ENCODE data around the gene SLC44A4. TPM values are rescaled to one million over a fixed set of nuclear protein-coding genes. Genes with fewer than 3 reads are reported as not detected.
"Not testable (repeated sequence)": the region's sequence is repeated elsewhere in the genome, so short reads cannot be mapped to it uniquely, and the experiment has no call there.

SLC44A4 gene
- total and polyA plus RNA-seq, 2 of the 8 experiments (the other 6 are each of a cell fraction or from before 2014, with no cell fraction given): 4.8 to 7.0 TPM

GRCh38 chr6:31858707-31859106, 20.1 kb downstream of the SLC44A4 start (continued):
- TF ChIP-seq CTCF (IDR thresholded peaks at IDR 0.05; ENCODE audit: control extremely low read depth in 1 of 3, insufficient read depth in 1 of 3, low read depth in 1 of 3, low read length in 3 of 3) (no peak), TCF12 (IDR thresholded peaks at IDR 0.05; ENCODE audit: low read depth, low read length) (no peak), GTF2F1 (IDR thresholded peaks at IDR 0.05; ENCODE audit: borderline replicate concordance, low read depth, low read length) (no peak), CBX8 (IDR thresholded peaks at IDR 0.05; ENCODE audit: borderline replicate concordance, low read depth, low read length) (no peak), BRCA1 (IDR thresholded peaks at IDR 0.05; ENCODE audit: low read depth, low read length) (no peak), SP2 (IDR thresholded peaks at IDR 0.05; ENCODE audit: low read length) (no peak)

- H2AFZ ChIP-seq (ENCODE audit: low read length); H2BK20ac ChIP-seq (ENCODE audit: low read length); H2BK5ac ChIP-seq (ENCODE audit: low read depth, low read length); H3K4me2 ChIP-seq (ENCODE audit: insufficient read depth in 1 of 2, low read depth in 2 of 2, low read length in 2 of 2); H4K8ac ChIP-seq (ENCODE audit: extremely low read depth, insufficient read depth, low read length); H3K9ac ChIP-seq (replicated peaks in 1 of 4; ENCODE audit: extremely low read depth in 1 of 4, low read depth in 3 of 4, low read length in 3 of 4); H3K27ac ChIP-seq (ENCODE audit: low read depth, low read length); H4K91ac ChIP-seq (replicated peaks; ENCODE audit: insufficient read length, low read length); H3K4me3 ChIP-seq (ENCODE audit: extremely low read depth in 1 of 4, insufficient read depth in 2 of 4, low read depth in 3 of 4, low read length in 4 of 4); H4K5ac ChIP-seq (ENCODE audit: insufficient read length, low read depth, low read length); H2AK5ac ChIP-seq (ENCODE audit: low read depth, low read length); H3K23me2 ChIP-seq (ENCODE audit: low read depth, low read length); DNase-seq (ENCODE audit: low read depth in 1 of 2, low spot score in 2 of 2); H2BK120ac ChIP-seq (replicated peaks; ENCODE audit: low read depth, low read length); H3K79me2 ChIP-seq (ENCODE audit: control insufficient read depth in 1 of 2, insufficient read depth in 2 of 2, low read length in 2 of 2); H3K4ac ChIP-seq (replicated peaks; ENCODE audit: insufficient read length, low read depth, low read length); H3K9me3 ChIP-seq (ENCODE audit: insufficient read depth in 2 of 2, low read depth in 1 of 2, low read length in 1 of 2); H2BK12ac ChIP-seq (ENCODE audit: low read depth, low read length); FAIRE-seq; H4K20me1 ChIP-seq (replicated peaks in 1 of 2; ENCODE audit: control insufficient read depth in 1 of 2, insufficient read depth in 2 of 2, low read length in 2 of 2); H3K4me1 ChIP-seq (replicated peaks in 1 of 4; ENCODE audit: control insufficient read depth in 3 of 4, insufficient read depth in 4 of 4, low read length in 3 of 4); H3K27me3 ChIP-seq (replicated peaks in 1 of 4; ENCODE audit: control insufficient read depth in 3 of 4, extremely low read depth in 1 of 4, insufficient read depth in 3 of 4, low read length in 3 of 4); H3K79me1 ChIP-seq (ENCODE audit: low read depth, low read length); H3K56ac ChIP-seq (replicated peaks; ENCODE audit: insufficient read length, low read depth, low read length); H3K14ac ChIP-seq (ENCODE audit: insufficient read length); H2BK15ac ChIP-seq (ENCODE audit: low read length); H3K23ac ChIP-seq (ENCODE audit: insufficient read length); H3K18ac ChIP-seq (ENCODE audit: extremely low read depth, low read length): not testable (repeated sequence)
- WGBS, 2 experiments (ENCODE audit: extremely low coverage in 1 of 2, insufficient coverage in 1 of 2, insufficient read length in 1 of 2, insufficient replicate concordance in 2 of 2, low coverage in 1 of 2, low lambda C conversion rate in 2 of 2, missing lambda C conversion rate in 1 of 2): 91% methylated on average over 8 of the region's 8 CpGs; no CpG with 5 or more reads in 1 of the 2 experiments
- peaks cover 3 to 17% (median 4%) of the 10 kb centered on the region in 4 experiments; a peak in 7 of 8 replicates for H3K36me3 ChIP-seq (ENCODE audit: control insufficient read depth in 2 of 4, insufficient read depth in 4 of 4, low read length in 3 of 4)
- ChIA-PET POLR2A (ENCODE audit: partially characterized antibody) (interaction anchor here (1.6 to 6.5 kb wide), 3 partner anchors 12 to 30 kb away, joined by 5 to 93 read pairs (median 34); partner anchors contain the start of gene HSPA1B), CTCF (ENCODE audit: partially characterized antibody) (interaction anchor here (1.2 to 1.5 kb wide), 2 partner anchors 11 to 14 kb away, joined by 3 to 4 read pairs; no protein-coding TSS in a partner anchor)
Observed at GRCh38 chr6:31857774-31858173, 21.0 kb downstream of the SLC44A4 start.

Data from H1 (cell line).